Smooth muscle cell (in vitro differentiated cells): ENCODE results near the gene RAP2B. TPM values are rescaled to one million over a fixed set of nuclear protein-coding genes. Genes with fewer than 3 reads are reported as not detected.

Experiments used
- DNase-seq: peaks from one replicate; lab custom pipeline; 2025; ENCODE audit not compliant: unreplicated experiment; lab: John Stamatoyannopoulos, UW
- H2AFZ ChIP-seq: fragments of 200-600 bp; sonication (generic); 2 replicates; pipeline ENCODE4 v1.6.0; 2016; ENCODE audit warnings: antibody characterized with exemption, low read depth, mild to moderate bottlenecking
- H3F3A ChIP-seq: fragments of 200-600 bp; sonication (generic); 2 replicates; pipeline ENCODE4 v1.6.0; 2017; ENCODE audit warnings: antibody characterized with exemption, low read depth
- H3K27ac ChIP-seq: fragments of 200-600 bp; sonication (generic); 2 replicates; pipeline ENCODE4 v1.5.1; 2016; ENCODE audit warnings: low read depth, mild to moderate bottlenecking
- H3K27me3 ChIP-seq: fragments of 200-600 bp; sonication (generic); 2 replicates; pipeline ENCODE4 v1.6.1; 2016; ENCODE audit warnings: low read depth, mild to moderate bottlenecking
- H3K36me3 ChIP-seq: fragments of 200-600 bp; sonication (generic); 2 replicates; pipeline ENCODE4 v1.5.1; 2016; ENCODE audit warnings: low read depth
- H3K4me1 ChIP-seq: fragments of 200-600 bp; sonication (generic); 2 replicates; pipeline ENCODE4 v1.5.1; 2016; ENCODE audit warnings: low read depth
- H3K4me2 ChIP-seq: fragments of 200-600 bp; sonication (generic); 2 replicates; pipeline ENCODE4 v1.6.0; 2016; ENCODE audit warnings: mild to moderate bottlenecking
- H3K4me3 ChIP-seq: fragments of 200-600 bp; sonication (generic); 2 replicates; pipeline ENCODE4 v1.5.1; 2016; ENCODE audit warnings: mild to moderate bottlenecking
- H3K79me2 ChIP-seq: fragments of 200-600 bp; sonication (generic); 2 replicates; pipeline ENCODE4 v1.6.0; 2016; ENCODE audit warnings: low read depth, mild to moderate bottlenecking
- H3K9ac ChIP-seq: fragments of 200-600 bp; sonication (generic); 2 replicates; pipeline ENCODE4 v1.6.0; 2016; ENCODE audit warnings: low read depth
- H3K9me3 ChIP-seq: fragments of 200-600 bp; sonication (generic); replicated peaks from 2 replicates; pipeline ENCODE4 v1.5.1; 2016; ENCODE audit warnings: low read depth
- H4K20me1 ChIP-seq: fragments of 200-600 bp; sonication (generic); 2 replicates; pipeline ENCODE4 v1.6.0; 2016; ENCODE audit warnings: low read depth
- CTCF ChIP-seq: fragments of 200-600 bp; sonication (generic); IDR thresholded peaks from 2 replicates; pipeline ENCODE4 v1.5.1; 2017; ENCODE audit warnings: borderline replicate concordance, mild to moderate bottlenecking, antibody characterized with exemption; ENCODE audit not compliant: insufficient read depth, poor library complexity, severe bottlenecking
- WGBS: methylation state at CpG from one replicate; pipeline ENCODE4 v1.1.7; 2016; ENCODE audit warnings: low lambda C conversion rate; 5-methylcytosine and 5-hydroxymethylcytosine counted together
- polyA plus RNA-seq: library from polyadenylated mRNA; unstranded; fragments of >200 nt; fragmentation: Nextera tagmentation; extraction: Ambion mirVana; gene quantifications from 2 replicates; pipeline ENCODE4 v1.2.1, GENCODE V29; 2016
- total RNA-seq: library from RNA; depleted of rRNA; stranded (reverse); fragments of >200 nt; gene quantifications from 2 replicates; pipeline ENCODE4 v1.2.3, GENCODE V29; 2014

Gene RAP2B
- total and polyA plus RNA-seq, 2 experiments from 2014 or later, result 10.7 to 29.0 TPM

GRCh38 chr3:153215497-153215896, 53.5 kb downstream of the RAP2B start:
- Histone ChIP-seq H3K9ac (no peak overlapping the region), H3K9me3 (no peaks in the 10 kb centered on the region), H3K36me3 (no peaks in the 10 kb centered on the region), H3K79me2 (no peaks in the 10 kb centered on the region), H3K4me2 (no peak overlapping the region), H2AFZ (no peak overlapping the region), H3K4me1 (peaks cover 5% of the 10 kb centered on the region), H4K20me1 (no peaks in the 10 kb centered on the region), H3K27me3 (no peaks in the 10 kb centered on the region), H3F3A (no peaks in the 10 kb centered on the region), H3K4me3 (no peak overlapping the region), H3K27ac (no peak overlapping the region)
- TF ChIP-seq CTCF, result no peak
- no peak for DNase-seq
- WGBS, result 100% methylated on average over 1 of the region's 1 CpG

GRCh38 chr3:153215966-153216365, 53.9 kb downstream of the RAP2B start:
- H3K27ac ChIP-seq, result no peak overlapping the region
- H3F3A ChIP-seq, result no peaks in the 10 kb centered on the region
- no peak overlapping the region for H3K4me3 ChIP-seq
- H3K36me3 ChIP-seq, result no peaks in the 10 kb centered on the region
- H3K4me1 ChIP-seq, result peaks cover under 1% of the 10 kb centered on the region
- 92% methylated on average over 5 of the region's 5 CpGs for WGBS
- no peak for TF ChIP-seq CTCF
- H3K27me3 ChIP-seq, result no peaks in the 10 kb centered on the region
- H3K9me3 ChIP-seq, result no peaks in the 10 kb centered on the region
- no peaks in the 10 kb centered on the region for H4K20me1 ChIP-seq
- H3K4me2 ChIP-seq, result no peak overlapping the region
- H3K9ac ChIP-seq, result no peak overlapping the region
- no peak for DNase-seq
- no peak overlapping the region for H2AFZ ChIP-seq
- no peaks in the 10 kb centered on the region for H3K79me2 ChIP-seq

- 93% methylated on average over 2 of the region's 2 CpGs for WGBS
- no peak overlapping the region for H3K27ac ChIP-seq
- H3K4me1 ChIP-seq, result peaks cover 5% of the 10 kb centered on the region
- no peaks in the 10 kb centered on the region for H3F3A ChIP-seq
- no peaks in the 10 kb centered on the region for H3K36me3 ChIP-seq
- no peaks in the 10 kb centered on the region for H3K27me3 ChIP-seq
- H3K4me2 ChIP-seq, result no peak overlapping the region
- H3K9me3 ChIP-seq, result no peaks in the 10 kb centered on the region
- H3K9ac ChIP-seq, result no peak overlapping the region
- no peak overlapping the region for H3K4me3 ChIP-seq
- no peaks in the 10 kb centered on the region for H3K79me2 ChIP-seq
- TF ChIP-seq CTCF, result no peak
- DNase-seq, result no peak
- H4K20me1 ChIP-seq, result no peaks in the 10 kb centered on the region
- no peak overlapping the region for H2AFZ ChIP-seq
Measured at GRCh38 chr3:153216928-153217327, 54.9 kb downstream of the RAP2B start.

GRCh38 chr3:153219146-153219545, 57.1 kb downstream of the RAP2B start:
- Histone ChIP-seq H3K9ac (no peak overlapping the region), H3K4me2 (no peak overlapping the region), H3K36me3 (no peaks in the 10 kb centered on the region), H3K9me3 (no peaks in the 10 kb centered on the region), H3K27ac (no peak overlapping the region), H3F3A (peaks cover 8% of the 10 kb centered on the region), H3K79me2 (no peaks in the 10 kb centered on the region), H3K27me3 (no peaks in the 10 kb centered on the region), H3K4me1 (peaks cover 5% of the 10 kb centered on the region), H3K4me3 (no peak overlapping the region), H2AFZ (peak overlapping the region; percentile 55), H4K20me1 (no peaks in the 10 kb centered on the region)
- no peak for TF ChIP-seq CTCF
- WGBS, result 77% methylated on average over 2 of the region's 2 CpGs
- DNase-seq, result no peak
